Endothelial cell of umbilical vein (primary cell): ENCODE results near the gene TMEM11. TPM values are rescaled to one million over a fixed set of nuclear protein-coding genes. Genes with fewer than 3 reads are reported as not detected.

Experiments
- BruUV-seq: library from RNA; stranded (reverse); fragments of 400-500 nt; replicated peaks from 2 replicates; lab custom pipeline; 2021; lab: Mats Ljungman, UMichigan
- CTCF ChIA-PET: fragments of 300-600, 350-600 bp; sonication (Branson Sonifier 250); formaldehyde crosslinking; loops from one replicate; lab custom pipeline; 2021; ENCODE audit warnings: antibody characterized with exemption, inconsistent platforms; lab: Charles Lee
- POLR2A ChIA-PET: fragments of 300-600, 350-600 bp; sonication (Branson Sonifier 250); formaldehyde crosslinking; loops from one replicate; lab custom pipeline; 2021; ENCODE audit warnings: antibody characterized with exemption, inconsistent platforms; lab: Charles Lee
- DNase-seq: peaks from one replicate; pipeline ENCODE4 v3.0.0-alpha.2; 2011; ENCODE audit warnings: low read depth, low spot score
- FAIRE-seq: peaks from 2 replicates; lab custom pipeline; 2011; peaks lifted over from hg19 to GRCh38; lab: Jason Lieb, UNC
- H2AFZ ChIP-seq: 2 replicates; pipeline ENCODE4 v1.6.0; 2012; ENCODE audit warnings: low read depth, low read length, control low read depth, inconsistent platforms
- H3K27ac ChIP-seq: 2 replicates; pipeline ENCODE4 v1.5.1; 2011; ENCODE audit warnings: low read depth, mild to moderate bottlenecking, control low read depth, low read length, moderate library complexity; ENCODE audit not compliant: insufficient read depth
- H3K27me3 ChIP-seq, 2 experiments: 2 replicates each; pipeline versions ENCODE4 v1.6.0 to v1.6.1; 2011; ENCODE audit warnings: low read length in 2 of 2, mixed read lengths in 1 of 2; ENCODE audit not compliant: control insufficient read depth in 2 of 2, insufficient read depth in 2 of 2
- H3K36me3 ChIP-seq, 2 experiments: 2 replicates in 1 of 2; 3 replicates in 1 of 2; pipeline ENCODE4 v1.5.1; 2011; ENCODE audit warnings: low read length in 2 of 2, mild to moderate bottlenecking in 1 of 2, moderate library complexity in 1 of 2; ENCODE audit not compliant: control insufficient read depth in 2 of 2, insufficient read depth in 2 of 2; ENCODE audit errors: extremely low read depth in 1 of 2
- H3K4me1 ChIP-seq: 3 replicates; pipeline ENCODE4 v1.5.1; 2011; ENCODE audit warnings: mild to moderate bottlenecking, low read length; ENCODE audit not compliant: control insufficient read depth, insufficient read depth; ENCODE audit errors: extremely low read depth
- H3K4me2 ChIP-seq: 2 replicates; pipeline ENCODE4 v1.6.1; 2011; ENCODE audit warnings: low read length, control low read depth, mixed read lengths; ENCODE audit not compliant: insufficient read depth
- H3K4me3 ChIP-seq, 3 experiments: fragments of 200-600 bp in 1 of 3; sonication (generic), shearing (Covaris generic) in 1 of 3; replicated peaks in 1 of 3; 2 replicates each; pipeline ENCODE4 v1.5.1; 2011 to 2016; ENCODE audit warnings: control low read depth in 3 of 3, low read length in 3 of 3, mild to moderate bottlenecking in 2 of 3, inconsistent platforms in 1 of 3, low read depth in 1 of 3, moderate library complexity in 1 of 3; ENCODE audit not compliant: insufficient read depth in 1 of 3
- H3K79me2 ChIP-seq: 2 replicates; pipeline ENCODE4 v1.6.0; 2012; ENCODE audit warnings: low read length, inconsistent platforms; ENCODE audit not compliant: control insufficient read depth, insufficient read depth
- H3K9ac ChIP-seq: replicated peaks from 2 replicates; pipeline ENCODE3; 2011; ENCODE audit warnings: low read length, control low read depth; ENCODE audit not compliant: insufficient read depth; ENCODE audit errors: extremely low read depth
- H3K9me1 ChIP-seq: replicated peaks from 3 replicates; pipeline ENCODE4 v1.6.0; 2011; ENCODE audit warnings: mild to moderate bottlenecking, low read length; ENCODE audit not compliant: control insufficient read depth, insufficient read depth; ENCODE audit errors: extremely low read depth
- H3K9me3 ChIP-seq: replicated peaks from 2 replicates; pipeline ENCODE4 v1.5.1; 2012; ENCODE audit warnings: low read length, inconsistent platforms; ENCODE audit not compliant: control insufficient read depth, insufficient read depth
- H4K20me1 ChIP-seq: replicated peaks from 2 replicates; pipeline ENCODE3; 2011; ENCODE audit warnings: mild to moderate bottlenecking, low read length; ENCODE audit not compliant: control insufficient read depth, insufficient read depth; ENCODE audit errors: extremely low read depth
- CTCF ChIP-seq, 2 donors: IDR thresholded peaks; 1 replicate in 1 of 2; 2 replicates in 1 of 2; pipeline ENCODE4 v1.5.1; 2011; ENCODE audit warnings: low read length in 2 of 2, mild to moderate bottlenecking in 2 of 2, moderate library complexity in 2 of 2, control low read depth in 1 of 2, inconsistent platforms in 1 of 2, low read depth in 1 of 2; ENCODE audit not compliant: insufficient read depth in 1 of 2; ENCODE audit errors: extremely low read depth in 1 of 2
- EZH2 ChIP-seq: IDR thresholded peaks from 2 replicates; pipeline ENCODE4 v1.6.1; 2012; ENCODE audit warnings: borderline replicate concordance, low read depth, mild to moderate bottlenecking, moderate library complexity, low read length, inconsistent platforms; ENCODE audit not compliant: severe bottlenecking
- FOS ChIP-seq: IDR thresholded peaks from 2 replicates; pipeline ENCODE4 v1.6.1; 2011; ENCODE audit warnings: mild to moderate bottlenecking, low read length, moderate library complexity, borderline replicate concordance; ENCODE audit not compliant: insufficient read depth
- GATA2 ChIP-seq: IDR thresholded peaks from 2 replicates; pipeline ENCODE4 v1.7.0; 2011; ENCODE audit warnings: low read depth, mild to moderate bottlenecking, moderate library complexity, mixed read lengths, low read length; ENCODE audit not compliant: insufficient read length, insufficient read depth
- JUN ChIP-seq: IDR thresholded peaks from 2 replicates; pipeline ENCODE4 v1.6.1; 2011; ENCODE audit warnings: borderline replicate concordance, low read depth; ENCODE audit not compliant: insufficient read length, insufficient read depth
- MAX ChIP-seq: IDR thresholded peaks from 2 replicates; pipeline ENCODE4 v1.6.1; 2011; ENCODE audit not compliant: insufficient read depth, insufficient read length
- MYC ChIP-seq: IDR thresholded peaks from one replicate; pipeline ENCODE4 v1.6.1; 2011; ENCODE audit warnings: mild to moderate bottlenecking, low read depth, low read length
- POLR2A ChIP-seq: IDR thresholded peaks from 2 replicates; pipeline ENCODE4 v1.6.1; 2012; ENCODE audit warnings: low read depth, mild to moderate bottlenecking, control low read depth, low read length
- POLR2AphosphoS5 ChIP-seq: IDR thresholded peaks from 2 replicates; pipeline ENCODE4 v1.6.1; 2012; ENCODE audit warnings: low read depth, mild to moderate bottlenecking, control low read depth, low read length, moderate library complexity; ENCODE audit not compliant: insufficient read depth
- dilution Hi-C: fragments of 300-500 bp; cut with MboI; formaldehyde crosslinking; loops from one replicate; pipeline ENCODE4 v1.15.0; 2019; ENCODE audit warnings: low sequenced_read_pairs; ENCODE audit not compliant: extremely low pct_ligation_motif_present
- intact Hi-C: fragments of 100-400 bp; cut with micrococcal nuclease; formaldehyde crosslinking; loops from one replicate; pipeline ENCODE4 v1.10.0; 2022
- polyA plus RNA-seq, 4 experiments: library from polyadenylated mRNA; depleted of rRNA in 3 of 4; stranded (reverse) in 3 of 4; unstranded in 1 of 4; fragments of >200 nt; gene quantifications; 2 replicates each; pipeline versions ENCODE4 v1.2.1 to v1.2.3, GENCODE V29; 2011 to 2012; ENCODE audit warnings: missing spikeins in 1 of 4
- total RNA-seq: library from RNA; stranded (reverse); gene quantifications from 2 replicates; pipeline ENCODE4 v1.2.3, GENCODE V29; 2021

TMEM11 gene
- total and polyA plus RNA-seq, 2 donors (not counting 3 experiments of a cell fraction or from before 2014, with no cell fraction given) = 27.4 to 79.9 TPM

GRCh38 chr17:21204935-21205334 lies 9.0 kb downstream of the TMEM11 start:
- POLR2A ChIA-PET = no interaction called here
- no peak for TF ChIP-seq EZH2
- no peak for TF ChIP-seq CTCF (IDR thresholded peaks at IDR 0.05; ENCODE audit: extremely low read depth in 1 of 2, insufficient read depth in 1 of 2, low read depth in 1 of 2, low read length in 2 of 2)
- TF ChIP-seq FOS = no peak
- no peak for TF ChIP-seq MYC
- no peak for TF ChIP-seq GATA2
- no peak for TF ChIP-seq MAX
- no peak for TF ChIP-seq JUN
- TF ChIP-seq POLR2AphosphoS5 = no peak
- TF ChIP-seq POLR2A = no peak
- H3K27me3 ChIP-seq = no peaks in the 10 kb centered on the region
- H4K20me1 ChIP-seq = no peaks in the 10 kb centered on the region
- H3K9me1 ChIP-seq = no peaks in the 10 kb centered on the region
- intact Hi-C loops = no loop called here
- CTCF ChIA-PET = no interaction called here
- BruUV-seq = no TSS peak
- dilution Hi-C loops = no loop called here
- FAIRE-seq (no peak), DNase-seq (no peak)
- H2AFZ ChIP-seq = no peak overlapping the region
- no peaks in the 10 kb centered on the region for H3K9me3 ChIP-seq
- H3K4me2 ChIP-seq = no peak overlapping the region
- no peak overlapping the region for H3K27ac ChIP-seq
- peaks cover 95% of the 10 kb centered on the region for H3K79me2 ChIP-seq
- H3K4me3 ChIP-seq = no peak overlapping the region
- peaks cover 2 to 12% of the 10 kb centered on the region in 2 experiments for H3K36me3 ChIP-seq
- no peak overlapping the region for H3K9ac ChIP-seq
- no peaks in the 10 kb centered on the region for H3K4me1 ChIP-seq
